Activated CD8-positive, alpha-beta T cell treated with anti-CD3 and anti-CD28 coated beads, Interleukin-2, amount 10 ng/mL, durations not matched to agents 7 days and 5 days (primary cell): ENCODE data around the gene ZNF576. TPM values are rescaled to one million over a fixed set of nuclear protein-coding genes. Genes with fewer than 3 reads are reported as not detected.
A peak's percentile ranks its signal among the peaks of the same experiment; 100 is the strongest.

ENCODE experiments used
- ATAC-seq: fragments of 150-1000 bp; cut with Tn5 transposase; one replicate; pipeline ENCODE4 v1.10.0; 2021; ENCODE audit warnings: moderate library complexity
- CTCF ChIA-PET: fragments of 350-600 bp; sonication (Branson Sonifier 250); formaldehyde crosslinking; loops from one replicate; lab custom pipeline; 2021; ENCODE audit warnings: antibody characterized with exemption; lab: Charles Lee
- POLR2A ChIA-PET: fragments of 350-600 bp; sonication (Branson Sonifier 250); formaldehyde crosslinking; loops from one replicate; lab custom pipeline; 2021; ENCODE audit warnings: antibody characterized with exemption; lab: Charles Lee
- DNase-seq: peaks from one replicate; pipeline ENCODE4 v3.0.0-alpha.2; 2020
- H3K27ac Mint-ChIP-seq: one replicate; pipeline ENCODE4 v1.8.0; 2021; ENCODE audit warnings: mild to moderate bottlenecking, mixed read lengths
- H3K27me3 Mint-ChIP-seq: one replicate; pipeline ENCODE4 v1.8.0; 2021; ENCODE audit warnings: low read depth, mixed read lengths
- H3K36me3 Mint-ChIP-seq: one replicate; pipeline ENCODE4 v1.8.0; 2021; ENCODE audit warnings: low read depth, mixed read lengths
- H3K4me1 Mint-ChIP-seq: one replicate; pipeline ENCODE4 v1.8.0; 2021; ENCODE audit warnings: low read depth, mixed read lengths
- H3K4me3 Mint-ChIP-seq: one replicate; pipeline ENCODE4 v1.8.0; 2021; ENCODE audit warnings: mild to moderate bottlenecking, mixed read lengths
- H3K9me3 Mint-ChIP-seq: one replicate; pipeline ENCODE4 v1.8.0; 2022; ENCODE audit warnings: mixed read lengths; ENCODE audit not compliant: insufficient read depth
- total RNA-seq, 2 experiments: library from RNA; stranded (reverse); gene quantifications; one replicate each; pipeline ENCODE4 v1.2.3, GENCODE V29; 2021

Gene ZNF576
- total RNA-seq, 2 experiments from 2014 or later = 14.1 to 17.3 TPM

- DNase-seq (peak; percentile 84), ATAC-seq (peak; percentile 92)
- Mint-ChIP-seq H3K9me3 (no peaks in the 10 kb centered on the region), H3K4me1 (peaks cover 24% of the 10 kb centered on the region), H3K27me3 (no peaks in the 10 kb centered on the region), H3K36me3 (peaks cover 2% of the 10 kb centered on the region), H3K27ac (peak within 1 kb of the TSS; percentile 98), H3K4me3 (peak within 1 kb of the TSS; percentile 94)
- CTCF ChIA-PET = no interaction called here
- POLR2A ChIA-PET = interaction anchor here (0.6 to 0.9 kb wide), 3 partner anchors 86 to 203 kb away, joined by 3 read pairs; partner anchors contain the start of genes SMG9 and ZNF575
Observed at GRCh38 chr19:43619262-43620060, 23.1 kb downstream of the ZNF576 start, which contains the start of gene ZNF428. Gene ZNF428 (minus strand): TSS chr19:43619629. CDS start chr19:43614304, 5,325 bp downstream.

GRCh38 chr19:43620061-43621001, 23.9 kb downstream of the ZNF576 start:
- ChIA-PET CTCF (interaction anchor here (1.6 kb wide), 1 partner anchor 95 kb away, joined by 3 read pairs; no protein-coding TSS in a partner anchor), POLR2A (interaction anchor here (0.6 to 0.9 kb wide), 3 partner anchors 87 to 203 kb away, joined by 3 read pairs; partner anchors contain the start of genes SMG9 and ZNF575)
- H3K9me3 Mint-ChIP-seq = no peaks in the 10 kb centered on the region
- peak overlapping the region; percentile 98 for H3K27ac Mint-ChIP-seq
- ATAC-seq = no peak
- H3K27me3 Mint-ChIP-seq = no peaks in the 10 kb centered on the region
- peak overlapping the region; percentile 94 for H3K4me3 Mint-ChIP-seq
- peak; percentile 91 for DNase-seq
- peaks cover 2% of the 10 kb centered on the region for H3K36me3 Mint-ChIP-seq
- H3K4me1 Mint-ChIP-seq = peaks cover 32% of the 10 kb centered on the region

- H3K27ac Mint-ChIP-seq = no peak overlapping the region
- CTCF ChIA-PET = interaction anchor here (1.6 kb wide), 1 partner anchor 97 kb away, joined by 3 read pairs; no protein-coding TSS in a partner anchor
Observed at GRCh38 chr19:43622070-43622469, 25.7 kb downstream of the ZNF576 start.

GRCh38 chr19:43622956-43623355, 26.6 kb downstream of the ZNF576 start:
- Mint-ChIP-seq H3K36me3 (peaks cover 2% of the 10 kb centered on the region), H3K27me3 (peaks cover 2% of the 10 kb centered on the region), H3K9me3 (no peaks in the 10 kb centered on the region), H3K4me1 (peaks cover 43% of the 10 kb centered on the region), H3K4me3 (no peak overlapping the region), H3K27ac (no peak overlapping the region)
- ATAC-seq (no peak), DNase-seq (no peak)
- ChIA-PET POLR2A (no interaction called here), CTCF (no interaction called here)

More at GRCh38 chr19:43622070-43622469, 25.7 kb downstream of the ZNF576 start:
- peaks cover 2% of the 10 kb centered on the region for H3K27me3 Mint-ChIP-seq
- ATAC-seq (no peak), DNase-seq (no peak)
- POLR2A ChIA-PET = no interaction called here
- peaks cover 2% of the 10 kb centered on the region for H3K36me3 Mint-ChIP-seq
- no peaks in the 10 kb centered on the region for H3K9me3 Mint-ChIP-seq
- no peak overlapping the region for H3K4me3 Mint-ChIP-seq
- H3K4me1 Mint-ChIP-seq = peaks cover 41% of the 10 kb centered on the region

- Mint-ChIP-seq H3K4me3 (no peak overlapping the region), H3K27ac (no peak overlapping the region), H3K27me3 (peaks cover 5% of the 10 kb centered on the region), H3K4me1 (peaks cover 40% of the 10 kb centered on the region), H3K36me3 (no peaks in the 10 kb centered on the region), H3K9me3 (no peaks in the 10 kb centered on the region)
- DNase-seq (no peak), ATAC-seq (no peak)
- ChIA-PET POLR2A (no interaction called here), CTCF (interaction anchor here (1.0 kb wide), 1 partner anchor 31 kb away, joined by 3 read pairs; no protein-coding TSS in a partner anchor)
Observed at GRCh38 chr19:43623889-43624670, 27.7 kb downstream of the ZNF576 start.

GRCh38 chr19:43624933-43625332, 28.5 kb downstream of the ZNF576 start:
- no peak overlapping the region for H3K27ac Mint-ChIP-seq
- ChIA-PET POLR2A (no interaction called here), CTCF (interaction anchor here (0.7 to 1.0 kb wide), 2 partner anchors 29 to 31 kb away, joined by 3 read pairs; partner anchors contain the start of genes IRGQ and ZNF576)
- no peak overlapping the region for H3K4me3 Mint-ChIP-seq
- peaks cover 39% of the 10 kb centered on the region for H3K4me1 Mint-ChIP-seq
- no peaks in the 10 kb centered on the region for H3K9me3 Mint-ChIP-seq
- DNase-seq = peak; percentile 91
- peak; percentile 82 for ATAC-seq
- H3K36me3 Mint-ChIP-seq = no peaks in the 10 kb centered on the region
- peaks cover 5% of the 10 kb centered on the region for H3K27me3 Mint-ChIP-seq

- ATAC-seq = no peak
- Mint-ChIP-seq H3K36me3 (no peaks in the 10 kb centered on the region), H3K27me3 (peaks cover 5% of the 10 kb centered on the region), H3K9me3 (no peaks in the 10 kb centered on the region), H3K4me3 (no peak overlapping the region), H3K4me1 (peaks cover 28% of the 10 kb centered on the region), H3K27ac (no peak overlapping the region)
- ChIA-PET CTCF (interaction anchor here (0.7 to 1.9 kb wide), 2 partner anchors 31 to 98 kb away, joined by 3 to 6 read pairs; no protein-coding TSS in a partner anchor), POLR2A (interaction anchor here (0.6 kb wide), 1 partner anchor 168 kb away, joined by 3 read pairs; no protein-coding TSS in a partner anchor)
- no peak for DNase-seq
Observed at GRCh38 chr19:43625918-43626579, 29.7 kb downstream of the ZNF576 start.

GRCh38 chr19:43626838-43627237, 30.4 kb downstream of the ZNF576 start:
- POLR2A ChIA-PET = interaction anchor here (0.6 kb wide), 1 partner anchor 169 kb away, joined by 3 read pairs; no protein-coding TSS in a partner anchor

GRCh38 chr19:43628646-43629326, 32.4 kb downstream of the ZNF576 start:
- no peak overlapping the region for H3K4me3 Mint-ChIP-seq
- ChIA-PET CTCF (interaction anchor here (1.3 kb wide), 1 partner anchor 73 kb away, joined by 3 read pairs; no protein-coding TSS in a partner anchor), POLR2A (interaction anchor here (1.0 kb wide), 1 partner anchor 13 kb away, joined by 5 read pairs; no protein-coding TSS in a partner anchor)
- no peak for DNase-seq
- no peaks in the 10 kb centered on the region for H3K36me3 Mint-ChIP-seq
- H3K9me3 Mint-ChIP-seq = no peaks in the 10 kb centered on the region
- peaks cover 5% of the 10 kb centered on the region for H3K27me3 Mint-ChIP-seq
- H3K4me1 Mint-ChIP-seq = peaks cover 26% of the 10 kb centered on the region
- no peak overlapping the region for H3K27ac Mint-ChIP-seq
- no peak for ATAC-seq

More at GRCh38 chr19:43626838-43627237, 30.4 kb downstream of the ZNF576 start:
- Mint-ChIP-seq H3K27me3 (peaks cover 5% of the 10 kb centered on the region), H3K9me3 (no peaks in the 10 kb centered on the region), H3K36me3 (no peaks in the 10 kb centered on the region), H3K27ac (no peak overlapping the region), H3K4me1 (peaks cover 26% of the 10 kb centered on the region), H3K4me3 (no peak overlapping the region)
- ATAC-seq (no peak), DNase-seq (no peak)
- CTCF ChIA-PET = interaction anchor here (0.7 to 1.9 kb wide), 3 partner anchors 32 to 99 kb away, joined by 3 to 6 read pairs (median 3); no protein-coding TSS in a partner anchor

GRCh38 chr19:43631491-43631890, 35.1 kb downstream of the ZNF576 start:
- H3K36me3 Mint-ChIP-seq = no peaks in the 10 kb centered on the region
- ChIA-PET CTCF (no interaction called here), POLR2A (no interaction called here)
- peaks cover 7% of the 10 kb centered on the region for H3K27me3 Mint-ChIP-seq
- H3K27ac Mint-ChIP-seq = no peak overlapping the region
- no peaks in the 10 kb centered on the region for H3K9me3 Mint-ChIP-seq
- H3K4me1 Mint-ChIP-seq = peaks cover 6% of the 10 kb centered on the region
- no peak overlapping the region for H3K4me3 Mint-ChIP-seq
- no peak for ATAC-seq
- DNase-seq = no peak
